Measurements from ENCODE around the gene MAN2B1.

The MAN2B1 gene

GRCh38 chr19:12696366-12697335 lies 30.1 kb upstream of the MAN2B1 start, which contains the start of gene FBXW9:
FBXW9 (minus strand) TSS chr19:12696631; CDS start chr19:12696581, 50 bp downstream.
- DNase-seq (ENCODE audit: low read depth) = peak; percentile 77
- TF ChIP-seq CTCF (IDR thresholded peaks at IDR 0.05; ENCODE audit: control insufficient read depth, insufficient read depth, low read depth, low read length, missing control alignments) = no peak
- H3K4me3 ChIP-seq (ENCODE audit: control insufficient read depth, low read depth, low read length) = peak within 1 kb of the TSS; percentile 74

DNA sequence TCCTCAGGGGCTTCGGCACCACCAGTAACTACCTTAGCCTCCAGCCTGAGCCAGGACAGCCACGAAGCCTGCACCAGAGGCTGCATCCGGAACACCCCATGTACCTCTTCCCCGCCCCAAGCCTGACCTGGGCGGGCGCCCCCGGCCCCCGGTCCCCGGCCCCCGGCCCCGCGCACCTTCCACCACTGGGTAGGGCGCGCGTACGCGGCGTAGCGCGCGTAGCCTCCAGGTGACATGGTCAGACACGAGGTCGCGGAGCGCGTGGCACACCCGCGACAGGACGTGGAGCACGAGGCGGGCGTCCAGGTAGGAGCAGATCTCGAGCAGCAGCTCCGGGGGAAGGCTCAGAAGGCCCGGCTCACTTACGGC lies 29.4 kb upstream of the MAN2B1 start:
- peak overlapping the region; percentile 74 for H3K4me3 ChIP-seq (ENCODE audit: control insufficient read depth, low read depth, low read length)
- no peak for TF ChIP-seq CTCF (IDR thresholded peaks at IDR 0.05; ENCODE audit: control insufficient read depth, insufficient read depth, low read depth, low read length, missing control alignments)
- no peak for DNase-seq (ENCODE audit: low read depth)

GRCh38 chr19:12695514-12695913 lies 29.0 kb upstream of the MAN2B1 start:
- DNase-seq (ENCODE audit: low read depth) = no peak
- peak overlapping the region; percentile 74 for H3K4me3 ChIP-seq (ENCODE audit: control insufficient read depth, low read depth, low read length)
- TF ChIP-seq CTCF (IDR thresholded peaks at IDR 0.05; ENCODE audit: control insufficient read depth, insufficient read depth, low read depth, low read length, missing control alignments) = no peak

DNA sequence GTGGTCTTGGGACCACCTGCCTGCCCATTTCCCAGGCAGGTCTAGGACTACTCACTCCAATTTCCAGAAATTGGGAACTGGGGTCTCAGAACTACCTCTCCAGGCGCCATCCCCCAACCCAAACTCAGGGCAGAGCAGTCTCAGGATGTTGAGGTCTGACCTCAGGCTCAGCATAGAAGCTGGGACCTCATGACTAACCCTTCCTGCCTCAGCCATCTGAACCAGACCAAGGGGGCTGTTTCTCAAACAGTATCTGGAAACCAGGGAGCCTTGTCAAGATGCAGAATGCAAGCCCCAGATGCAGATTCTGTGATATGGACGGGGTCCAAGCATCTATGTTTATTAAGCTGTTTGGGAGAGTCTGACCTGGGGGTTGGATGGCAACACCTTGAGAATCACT lies 28.6 kb upstream of the MAN2B1 start:
- DNase-seq (ENCODE audit: low read depth) = no peak
- H3K4me3 ChIP-seq (ENCODE audit: control insufficient read depth, low read depth, low read length) = no peak overlapping the region
- TF ChIP-seq CTCF (IDR thresholded peaks at IDR 0.05; ENCODE audit: control insufficient read depth, insufficient read depth, low read depth, low read length, missing control alignments) = no peak

DNA sequence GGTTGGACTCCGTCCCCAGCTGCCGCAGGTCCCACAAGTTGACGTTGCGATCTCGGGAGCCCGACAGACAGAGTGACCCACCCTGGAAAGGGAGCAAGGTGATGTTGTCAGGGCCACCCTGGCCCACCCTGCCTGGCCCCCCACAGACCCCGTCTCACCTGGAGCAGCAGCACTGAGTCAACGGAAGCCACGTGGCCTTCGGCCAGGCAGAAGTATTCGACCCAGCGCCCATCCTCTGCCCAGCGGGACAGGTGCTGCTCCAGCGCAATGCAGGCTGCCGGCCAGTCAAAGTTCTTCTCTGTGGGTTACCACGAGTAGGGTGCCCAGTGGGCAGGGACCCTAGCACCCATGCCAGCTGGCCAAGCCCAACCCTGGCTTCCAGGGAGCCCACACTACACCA lies 28.1 kb upstream of the MAN2B1 start:
- DNase-seq (ENCODE audit: low read depth) = no peak

GRCh38 chr19:12692960-12693359 lies 26.4 kb upstream of the MAN2B1 start:
- TF ChIP-seq CTCF (IDR thresholded peaks at IDR 0.05; ENCODE audit: control insufficient read depth, insufficient read depth, low read depth, low read length, missing control alignments) = no peak
- no peak overlapping the region for H3K4me3 ChIP-seq (ENCODE audit: control insufficient read depth, low read depth, low read length)
- no peak for DNase-seq (ENCODE audit: low read depth)

More for the DNA sequence above, 28.1 kb upstream of the MAN2B1 start:
- TF ChIP-seq CTCF (IDR thresholded peaks at IDR 0.05; ENCODE audit: control insufficient read depth, insufficient read depth, low read depth, low read length, missing control alignments) = no peak
- no peak overlapping the region for H3K4me3 ChIP-seq (ENCODE audit: control insufficient read depth, low read depth, low read length)

Data from AG09309 (cell line).